Loucy (cell line): ENCODE measurements around the gene IGSF21.

Source experiments
- EZH2phosphoT487 ChIP-seq: fragments of 200-600 bp; IDR thresholded peaks from 2 replicates; pipeline ENCODE4 v1.6.1; 2018; ENCODE audit warnings: antibody characterized with exemption, mild to moderate bottlenecking, moderate library complexity, borderline replicate concordance
- TF ChIP-seq, protein P1 (sequence below): fragments of 200-600 bp; sonication (generic); conservative IDR thresholded peaks from 2 replicates; pipeline ENCODE4 v1.5.1; 2014; ENCODE audit warnings: mild to moderate bottlenecking, antibody characterized with exemption, low read length

- TF ChIP-seq, protein P1, sequence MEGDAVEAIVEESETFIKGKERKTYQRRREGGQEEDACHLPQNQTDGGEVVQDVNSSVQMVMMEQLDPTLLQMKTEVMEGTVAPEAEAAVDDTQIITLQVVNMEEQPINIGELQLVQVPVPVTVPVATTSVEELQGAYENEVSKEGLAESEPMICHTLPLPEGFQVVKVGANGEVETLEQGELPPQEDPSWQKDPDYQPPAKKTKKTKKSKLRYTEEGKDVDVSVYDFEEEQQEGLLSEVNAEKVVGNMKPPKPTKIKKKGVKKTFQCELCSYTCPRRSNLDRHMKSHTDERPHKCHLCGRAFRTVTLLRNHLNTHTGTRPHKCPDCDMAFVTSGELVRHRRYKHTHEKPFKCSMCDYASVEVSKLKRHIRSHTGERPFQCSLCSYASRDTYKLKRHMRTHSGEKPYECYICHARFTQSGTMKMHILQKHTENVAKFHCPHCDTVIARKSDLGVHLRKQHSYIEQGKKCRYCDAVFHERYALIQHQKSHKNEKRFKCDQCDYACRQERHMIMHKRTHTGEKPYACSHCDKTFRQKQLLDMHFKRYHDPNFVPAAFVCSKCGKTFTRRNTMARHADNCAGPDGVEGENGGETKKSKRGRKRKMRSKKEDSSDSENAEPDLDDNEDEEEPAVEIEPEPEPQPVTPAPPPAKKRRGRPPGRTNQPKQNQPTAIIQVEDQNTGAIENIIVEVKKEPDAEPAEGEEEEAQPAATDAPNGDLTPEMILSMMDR, result no peak
- no peak for TF ChIP-seq EZH2phosphoT487
These were observed 13.0 kb downstream of the IGSF21 start for GRCh38 chr1:18120638-18121037.
